ENCODE results near the gene H6PD.
A peak's percentile ranks its signal among the peaks of the same experiment; 100 is the strongest.

The H6PD gene

DNA sequence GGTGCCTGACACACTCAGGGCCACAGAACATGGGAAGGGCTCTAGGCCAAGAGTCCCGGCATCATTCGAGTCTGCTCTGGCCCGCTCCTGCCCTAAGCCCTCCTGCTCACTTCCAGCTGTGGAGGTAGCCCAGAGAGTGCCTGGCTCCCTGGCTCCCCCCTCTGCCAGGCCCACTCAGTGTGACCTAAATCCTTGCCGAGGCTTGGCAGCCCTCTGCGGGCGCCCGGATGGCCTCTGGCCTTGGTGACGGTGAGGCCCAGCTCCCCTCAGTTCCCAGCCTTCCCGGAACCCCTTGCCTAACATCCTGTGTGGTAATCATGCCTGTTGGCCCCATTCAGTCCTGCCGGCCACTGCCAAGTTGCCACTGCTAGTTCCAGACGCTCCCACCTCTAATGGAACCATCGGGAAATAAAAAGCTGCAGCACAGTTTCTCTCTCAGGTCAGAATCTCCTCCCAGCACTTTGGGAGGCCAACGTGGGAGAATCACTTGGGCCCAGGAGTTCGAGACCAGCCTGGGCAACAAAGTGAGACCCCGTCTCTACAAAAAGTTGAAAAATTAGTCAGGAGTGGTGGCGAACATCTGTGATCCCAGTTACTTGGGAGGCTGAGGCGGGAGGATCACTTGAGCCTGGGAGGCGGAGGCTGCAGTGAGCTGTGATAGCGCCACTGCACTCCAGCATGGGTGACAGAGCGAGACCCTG is 1.2 kb upstream of the H6PD start:
- DNase-seq (ENCODE audit: extremely low read depth, low read depth), result no peak
- TF ChIP-seq, protein P1, sequence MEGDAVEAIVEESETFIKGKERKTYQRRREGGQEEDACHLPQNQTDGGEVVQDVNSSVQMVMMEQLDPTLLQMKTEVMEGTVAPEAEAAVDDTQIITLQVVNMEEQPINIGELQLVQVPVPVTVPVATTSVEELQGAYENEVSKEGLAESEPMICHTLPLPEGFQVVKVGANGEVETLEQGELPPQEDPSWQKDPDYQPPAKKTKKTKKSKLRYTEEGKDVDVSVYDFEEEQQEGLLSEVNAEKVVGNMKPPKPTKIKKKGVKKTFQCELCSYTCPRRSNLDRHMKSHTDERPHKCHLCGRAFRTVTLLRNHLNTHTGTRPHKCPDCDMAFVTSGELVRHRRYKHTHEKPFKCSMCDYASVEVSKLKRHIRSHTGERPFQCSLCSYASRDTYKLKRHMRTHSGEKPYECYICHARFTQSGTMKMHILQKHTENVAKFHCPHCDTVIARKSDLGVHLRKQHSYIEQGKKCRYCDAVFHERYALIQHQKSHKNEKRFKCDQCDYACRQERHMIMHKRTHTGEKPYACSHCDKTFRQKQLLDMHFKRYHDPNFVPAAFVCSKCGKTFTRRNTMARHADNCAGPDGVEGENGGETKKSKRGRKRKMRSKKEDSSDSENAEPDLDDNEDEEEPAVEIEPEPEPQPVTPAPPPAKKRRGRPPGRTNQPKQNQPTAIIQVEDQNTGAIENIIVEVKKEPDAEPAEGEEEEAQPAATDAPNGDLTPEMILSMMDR (IDR thresholded peaks at IDR 0.05; ENCODE audit: low read depth, low read length, missing control alignments), result no peak

DNA sequence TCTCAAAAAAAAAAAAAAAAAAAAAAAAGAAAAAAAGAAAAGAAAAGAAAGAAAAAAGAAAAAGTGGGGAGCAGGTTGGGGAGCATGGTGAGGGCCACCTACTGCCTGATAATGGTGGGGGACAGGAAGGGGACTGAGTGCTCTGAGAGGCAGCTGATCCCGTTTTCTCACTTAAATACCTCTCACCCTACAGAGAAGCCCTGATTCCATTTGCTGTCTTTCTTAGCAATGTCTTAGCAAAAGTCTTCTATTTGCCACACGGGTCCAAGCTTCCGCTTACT is 692 bp upstream of the H6PD start:
- DNase-seq (ENCODE audit: extremely low read depth, low read depth), result no peak
- peak overlapping the region; percentile 54 for H3K4me3 ChIP-seq (replicated peaks; ENCODE audit: low read depth, low read length)
- TF ChIP-seq, protein P1 (IDR thresholded peaks at IDR 0.05; ENCODE audit: low read depth, low read length, missing control alignments), result no peak

More for the DNA sequence above, 1.2 kb upstream of the H6PD start:
- H3K4me3 ChIP-seq (replicated peaks; ENCODE audit: low read depth, low read length), result no peak overlapping the region

GRCh38 chr1:9235096-9235459 is 504 bp downstream of the H6PD start:
- DNase-seq (ENCODE audit: extremely low read depth, low read depth), result no peak
- H3K4me3 ChIP-seq (replicated peaks; ENCODE audit: low read depth, low read length), result peak overlapping the region; percentile 54
- TF ChIP-seq, protein P1 (IDR thresholded peaks at IDR 0.05; ENCODE audit: low read depth, low read length, missing control alignments), result no peak

GRCh38 chr1:9235560-9235959 is 986 bp downstream of the H6PD start:
- H3K4me3 ChIP-seq (replicated peaks; ENCODE audit: low read depth, low read length), result peak overlapping the region; percentile 54
- DNase-seq (ENCODE audit: extremely low read depth, low read depth), result no peak
- TF ChIP-seq, protein P1 (IDR thresholded peaks at IDR 0.05; ENCODE audit: low read depth, low read length, missing control alignments), result no peak

- no peak overlapping the region for H3K4me3 ChIP-seq (replicated peaks; ENCODE audit: low read depth, low read length)
- no peak for DNase-seq (ENCODE audit: extremely low read depth, low read depth)
- TF ChIP-seq, protein P1 (IDR thresholded peaks at IDR 0.05; ENCODE audit: low read depth, low read length, missing control alignments), result no peak
These were observed 3.6 kb downstream of the H6PD start for GRCh38 chr1:9238134-9238533.

GRCh38 chr1:9238550-9238949 is 4.0 kb downstream of the H6PD start:
- H3K4me3 ChIP-seq (replicated peaks; ENCODE audit: low read depth, low read length), result no peak overlapping the region
- DNase-seq (ENCODE audit: extremely low read depth, low read depth), result no peak
- TF ChIP-seq, protein P1 (IDR thresholded peaks at IDR 0.05; ENCODE audit: low read depth, low read length, missing control alignments), result no peak

All from HFF-Myc (cell line).